H1 (cell line): Measurements from ENCODE around the gene HLA-A. TPM values are rescaled to one million over a fixed set of nuclear protein-coding genes. Genes with fewer than 3 reads are reported as not detected.

Experiments
- GABPA ChIP-seq: IDR thresholded peaks from 2 replicates; pipeline ENCODE4 v1.6.1; 2011; ENCODE audit warnings: mild to moderate bottlenecking, low read length, moderate library complexity, borderline replicate concordance; ENCODE audit not compliant: insufficient read depth
- KDM1A ChIP-seq: fragments of 200-600, 300-600 bp; sonication (generic); IDR thresholded peaks from 2 replicates; pipeline ENCODE4 v1.7.1; 2016; ENCODE audit warnings: mild to moderate bottlenecking, low read length, borderline replicate concordance
- KDM4A ChIP-seq: IDR thresholded peaks from one replicate; pipeline ENCODE4 v1.7.1; 2012; ENCODE audit warnings: low read depth, mild to moderate bottlenecking, moderate library complexity, low read length, inconsistent platforms; ENCODE audit not compliant: severe bottlenecking
- MAFK ChIP-seq: IDR thresholded peaks from 2 replicates; pipeline ENCODE4 v1.6.1; 2012; ENCODE audit warnings: low read depth, mild to moderate bottlenecking, improper control_type of control experiment, low read length
- RAD21 ChIP-seq, 2 experiments: IDR thresholded peaks in 1 of 2; conservative IDR thresholded peaks in 1 of 2; 2 replicates each; pipeline ENCODE4 v1.6.1; 2011; ENCODE audit warnings: low read depth in 2 of 2, low read length in 2 of 2, improper control_type of control experiment in 1 of 2, inconsistent platforms in 1 of 2, mild to moderate bottlenecking in 1 of 2, moderate library complexity in 1 of 2
- polyA plus RNA-seq, 7 experiments: library from polyadenylated mRNA; depleted of rRNA in 3 of 7; stranded (reverse) in 5 of 7; unstranded in 2 of 7; fragments of >200 nt in 5 of 7; fragments of 200-250 nt in 2 of 7; gene quantifications; 1 replicate in 5 of 7; 2 replicates in 1 of 7; 4 replicates in 1 of 7; pipeline versions ENCODE4 v1.2.1 to v1.2.3, GENCODE V29; 2011 to 2013; ENCODE audit warnings: missing spikeins in 2 of 7, mixed read lengths in 2 of 7
- total RNA-seq: library from RNA; stranded (reverse); fragmentation: NEBNext Ultra II Directional; extraction: Animal tissue kit (Norgen Biotek cat#: 25700); gene quantifications from 2 replicates; pipeline ENCODE4 v1.2.1, GENCODE V29; 2021

The HLA-A gene
- total and polyA plus RNA-seq, 2 of the 8 experiments (the other 6 are each of a cell fraction or from before 2014, with no cell fraction given): 221 to 474 TPM

- TF ChIP-seq MAFK (no peak), KDM4A (no peak), RAD21 (IDR thresholded peaks at IDR 0.05 in 1 of 2, conservative IDR thresholded peaks at IDR 0.05 in 1 of 2; ENCODE audit: low read depth in 2 of 2, low read length in 2 of 2) (no peak), GABPA (no peak), KDM1A (no peak)
These were observed 17.1 kb downstream of the HLA-A start (continued) for GRCh38 chr6:29959467-29959866.
